ENCODE measurements around the gene HOXD4. TPM values are rescaled to one million over a fixed set of nuclear protein-coding genes. Genes with fewer than 3 reads are reported as not detected.

The HOXD4 gene
- total and polyA plus RNA-seq, 10 of the 15 experiments (the other 5 are each of a cell fraction or from before 2014, with no cell fraction given), result 0.07 TPM; not detected in 9

DNA sequence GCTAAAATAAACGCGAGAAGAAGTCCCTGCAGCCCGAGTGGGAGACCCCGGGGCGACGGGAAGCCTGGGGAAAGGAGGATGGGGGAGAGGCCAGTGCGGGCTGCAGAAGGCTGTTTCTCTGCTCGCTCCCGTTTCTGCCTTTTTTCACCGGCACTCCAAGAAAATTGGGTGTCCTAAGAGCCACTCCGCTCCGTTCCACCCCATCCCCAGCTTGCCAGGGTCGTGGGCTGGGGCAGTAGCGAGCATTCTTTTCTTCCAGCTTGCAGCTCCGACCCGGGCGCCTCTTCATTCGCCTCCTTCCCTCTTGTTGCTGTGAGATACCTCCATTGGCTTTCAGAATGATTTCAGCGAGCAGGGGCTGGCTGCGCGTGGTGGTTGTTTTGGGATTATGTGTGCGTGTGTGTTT is 6.8 kb downstream of the HOXD4 start (continued):
- TF ChIP-seq, protein P1, sequence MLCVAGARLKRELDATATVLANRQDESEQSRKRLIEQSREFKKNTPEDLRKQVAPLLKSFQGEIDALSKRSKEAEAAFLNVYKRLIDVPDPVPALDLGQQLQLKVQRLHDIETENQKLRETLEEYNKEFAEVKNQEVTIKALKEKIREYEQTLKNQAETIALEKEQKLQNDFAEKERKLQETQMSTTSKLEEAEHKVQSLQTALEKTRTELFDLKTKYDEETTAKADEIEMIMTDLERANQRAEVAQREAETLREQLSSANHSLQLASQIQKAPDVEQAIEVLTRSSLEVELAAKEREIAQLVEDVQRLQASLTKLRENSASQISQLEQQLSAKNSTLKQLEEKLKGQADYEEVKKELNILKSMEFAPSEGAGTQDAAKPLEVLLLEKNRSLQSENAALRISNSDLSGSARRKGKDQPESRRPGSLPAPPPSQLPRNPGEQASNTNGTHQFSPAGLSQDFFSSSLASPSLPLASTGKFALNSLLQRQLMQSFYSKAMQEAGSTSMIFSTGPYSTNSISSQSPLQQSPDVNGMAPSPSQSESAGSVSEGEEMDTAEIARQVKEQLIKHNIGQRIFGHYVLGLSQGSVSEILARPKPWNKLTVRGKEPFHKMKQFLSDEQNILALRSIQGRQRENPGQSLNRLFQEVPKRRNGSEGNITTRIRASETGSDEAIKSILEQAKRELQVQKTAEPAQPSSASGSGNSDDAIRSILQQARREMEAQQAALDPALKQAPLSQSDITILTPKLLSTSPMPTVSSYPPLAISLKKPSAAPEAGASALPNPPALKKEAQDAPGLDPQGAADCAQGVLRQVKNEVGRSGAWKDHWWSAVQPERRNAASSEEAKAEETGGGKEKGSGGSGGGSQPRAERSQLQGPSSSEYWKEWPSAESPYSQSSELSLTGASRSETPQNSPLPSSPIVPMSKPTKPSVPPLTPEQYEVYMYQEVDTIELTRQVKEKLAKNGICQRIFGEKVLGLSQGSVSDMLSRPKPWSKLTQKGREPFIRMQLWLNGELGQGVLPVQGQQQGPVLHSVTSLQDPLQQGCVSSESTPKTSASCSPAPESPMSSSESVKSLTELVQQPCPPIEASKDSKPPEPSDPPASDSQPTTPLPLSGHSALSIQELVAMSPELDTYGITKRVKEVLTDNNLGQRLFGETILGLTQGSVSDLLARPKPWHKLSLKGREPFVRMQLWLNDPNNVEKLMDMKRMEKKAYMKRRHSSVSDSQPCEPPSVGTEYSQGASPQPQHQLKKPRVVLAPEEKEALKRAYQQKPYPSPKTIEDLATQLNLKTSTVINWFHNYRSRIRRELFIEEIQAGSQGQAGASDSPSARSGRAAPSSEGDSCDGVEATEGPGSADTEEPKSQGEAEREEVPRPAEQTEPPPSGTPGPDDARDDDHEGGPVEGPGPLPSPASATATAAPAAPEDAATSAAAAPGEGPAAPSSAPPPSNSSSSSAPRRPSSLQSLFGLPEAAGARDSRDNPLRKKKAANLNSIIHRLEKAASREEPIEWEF (IDR thresholded peaks at IDR 0.05; ENCODE audit: insufficient replicate concordance, low read depth, low read length), result no peak

DNA sequence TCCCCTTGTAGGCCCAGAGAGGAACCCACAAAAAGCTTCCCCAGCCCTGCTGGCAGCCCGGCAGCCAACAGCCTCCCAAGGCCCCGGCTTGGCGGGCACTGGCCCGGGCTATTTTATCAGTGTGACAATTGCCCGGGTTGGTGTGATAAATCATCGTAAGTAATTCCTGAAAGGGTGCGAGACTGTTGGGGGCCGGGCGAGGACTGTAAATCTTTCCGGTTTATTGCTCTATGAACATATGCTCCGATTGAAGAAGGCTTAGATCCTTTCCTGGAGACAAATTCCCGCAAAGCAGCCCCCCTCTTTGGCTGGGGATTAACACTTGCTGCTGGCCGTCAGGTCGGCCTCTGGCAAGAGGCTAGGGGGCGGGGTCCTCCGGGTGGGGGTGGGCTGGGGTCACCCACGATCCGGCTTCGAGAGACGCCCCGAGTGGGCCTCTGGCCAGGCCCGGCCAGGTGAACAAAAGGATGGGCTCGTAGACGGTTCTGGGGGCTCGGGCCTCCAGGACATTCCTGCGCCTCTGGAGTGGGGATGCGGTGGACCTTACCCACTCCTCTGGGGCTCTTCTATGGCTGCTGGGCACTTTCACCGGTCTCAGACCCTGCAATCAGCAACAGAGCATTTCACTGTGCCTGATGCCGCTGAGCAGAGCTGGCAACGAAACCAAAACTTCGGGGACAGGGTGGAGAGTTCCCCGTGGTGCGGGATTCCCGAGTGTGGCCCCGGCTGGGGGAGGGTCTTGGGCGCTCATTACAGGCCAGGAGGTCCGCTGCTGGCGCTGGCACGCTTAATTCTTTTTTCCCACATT is 7.7 kb downstream of the HOXD4 start:
- 29% methylated on average over 28 of the region's 39 CpGs for WGBS (ENCODE audit: insufficient coverage, insufficient replicate concordance, low lambda C conversion rate, missing lambda C conversion rate)
- RAD21 ChIA-PET (ENCODE audit: unreplicated experiment), result no interaction called here
- Histone ChIP-seq H3K4me3 (no peak overlapping the region), H2AFZ (ENCODE audit: control insufficient read depth, low read depth, low read length) (no peak overlapping the region), H3K9ac (ENCODE audit: control insufficient read depth, insufficient read depth, low read length) (no peak overlapping the region), H3K4me2 (ENCODE audit: control insufficient read depth, insufficient read depth) (no peak overlapping the region), H3K27ac (ENCODE audit: control insufficient read depth, insufficient read depth) (no peak overlapping the region), H3K79me2 (ENCODE audit: control insufficient read depth, insufficient read depth, low read length) (no peaks in the 10 kb centered on the region), H3K27me3 (replicated peaks in 1 of 2; ENCODE audit: control insufficient read depth in 2 of 2, insufficient read depth in 2 of 2, low read length in 1 of 2) (peaks cover 9 to 35% of the 10 kb centered on the region in 2 experiments), H3K4me1 (ENCODE audit: control insufficient read depth, insufficient read depth, low read length) (no peaks in the 10 kb centered on the region), H3K36me3 (ENCODE audit: control insufficient read depth in 2 of 2, insufficient read depth in 2 of 2, low read length in 1 of 2) (no peaks in the 10 kb centered on the region), H4K20me1 (ENCODE audit: control insufficient read depth, insufficient read depth) (no peaks in the 10 kb centered on the region), H3K9me3 (replicated peaks; ENCODE audit: control insufficient read depth, insufficient read depth, low read length) (no peaks in the 10 kb centered on the region; the same call in 1 of the 3 replicates)
- CTCF ChIA-PET, result interaction anchor here (0.6 kb wide), 1 partner anchor 396 kb away, joined by 3 read pairs; no protein-coding TSS in a partner anchor
- intact Hi-C loops (cut with micrococcal nuclease; ENCODE audit: unreplicated experiment) (no loop called here), in situ Hi-C loops (cut with MboI) (no loop called here)
- POLR2A ChIA-PET, result no interaction called here
- no TSS peak for BruUV-seq (replicated peaks)
- ATAC-seq, result no peak
- no peak for FAIRE-seq
- no peak for DNase-seq (ENCODE audit: low read depth, low spot score)
- SMC1A ChIA-PET (ENCODE audit: uncharacterized antibody, unreplicated experiment), result no interaction called here
- TF ChIP-seq RUNX3 (IDR thresholded peaks at IDR 0.05; ENCODE audit: low read length), result no peak
- TF ChIP-seq TARDBP (IDR thresholded peaks at IDR 0.05; ENCODE audit: borderline replicate concordance), result no peak
- TF ChIP-seq MXI1 (IDR thresholded peaks at IDR 0.05; ENCODE audit: low read depth, low read length), result no peak
- TF ChIP-seq SUPT20H (IDR thresholded peaks at IDR 0.05; ENCODE audit: borderline replicate concordance, control insufficient read depth, low read depth, low read length), result no peak
- no peak for TF ChIP-seq CBFB (IDR thresholded peaks at IDR 0.05; ENCODE audit: low read depth)
- no peak for TF ChIP-seq SP1 (IDR thresholded peaks at IDR 0.05; ENCODE audit: low read depth, low read length)
- no peak for TF ChIP-seq PML (IDR thresholded peaks at IDR 0.05; ENCODE audit: low read length)
- TF ChIP-seq ZNF384 (IDR thresholded peaks at IDR 0.05; ENCODE audit: borderline replicate concordance, low read depth, low read length), result no peak
- TF ChIP-seq, protein P2, sequence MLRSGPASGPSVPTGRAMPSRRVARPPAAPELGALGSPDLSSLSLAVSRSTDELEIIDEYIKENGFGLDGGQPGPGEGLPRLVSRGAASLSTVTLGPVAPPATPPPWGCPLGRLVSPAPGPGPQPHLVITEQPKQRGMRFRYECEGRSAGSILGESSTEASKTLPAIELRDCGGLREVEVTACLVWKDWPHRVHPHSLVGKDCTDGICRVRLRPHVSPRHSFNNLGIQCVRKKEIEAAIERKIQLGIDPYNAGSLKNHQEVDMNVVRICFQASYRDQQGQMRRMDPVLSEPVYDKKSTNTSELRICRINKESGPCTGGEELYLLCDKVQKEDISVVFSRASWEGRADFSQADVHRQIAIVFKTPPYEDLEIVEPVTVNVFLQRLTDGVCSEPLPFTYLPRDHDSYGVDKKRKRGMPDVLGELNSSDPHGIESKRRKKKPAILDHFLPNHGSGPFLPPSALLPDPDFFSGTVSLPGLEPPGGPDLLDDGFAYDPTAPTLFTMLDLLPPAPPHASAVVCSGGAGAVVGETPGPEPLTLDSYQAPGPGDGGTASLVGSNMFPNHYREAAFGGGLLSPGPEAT (IDR thresholded peaks at IDR 0.05; ENCODE audit: low read depth), result no peak
- no peak for TF ChIP-seq MEF2A (IDR thresholded peaks at IDR 0.05; ENCODE audit: insufficient read depth, low read depth, low read length)
- no peak for TF ChIP-seq BCL11A (IDR thresholded peaks at IDR 0.05; ENCODE audit: low read depth, low read length)
- no peak for TF ChIP-seq MEF2B (IDR thresholded peaks at IDR 0.05; ENCODE audit: partially characterized antibody, poor library complexity, severe bottlenecking)
- TF ChIP-seq HCFC1 (IDR thresholded peaks at IDR 0.05; ENCODE audit: low read length), result no peak
- TF ChIP-seq CHD1 (IDR thresholded peaks at IDR 0.05; ENCODE audit: low read depth, low read length), result no peak
